Esophagus muscularis mucosa (tissue), 3 donors: ENCODE measurements around the gene ATG3.

Source experiments
- CTCF ChIP-seq, 3 experiments: fragments of 200-600 bp in 2 of 3; fragments of 450-650 bp in 1 of 3; sonication (generic) in 2 of 3; IDR thresholded peaks; one replicate each; pipeline ENCODE4 v1.5.1; 2017 to 2019; ENCODE audit warnings: antibody characterized with exemption in 3 of 3, mild to moderate bottlenecking in 2 of 3, moderate library complexity in 1 of 3
- POLR2A ChIP-seq: fragments of 450-650 bp; IDR thresholded peaks from one replicate; pipeline ENCODE4 v1.6.1; 2017; ENCODE audit warnings: antibody characterized with exemption, moderate library complexity, mild to moderate bottlenecking, low read depth

- no peak for TF ChIP-seq CTCF (IDR thresholded peaks at IDR 0.05)
- TF ChIP-seq POLR2A, result no peak
Measured at GRCh38 chr3:112587336-112587735, 25.6 kb upstream of the ATG3 start.
